GM23338 (cell line): Measurements from ENCODE around the gene SNRNP48. TPM values are rescaled to one million over a fixed set of nuclear protein-coding genes. Genes with fewer than 3 reads are reported as not detected.

Experiments used
- ATAC-seq: fragments of 200-7000 bp; cut with Tn5 transposase; 3 replicates; pipeline ENCODE4 v1.9.1; 2020
- DNase-seq: peaks from one replicate; pipeline ENCODE4 v3.0.0-alpha.2; 2015; ENCODE audit warnings: low spot score
- H2AFZ ChIP-seq: fragments of 200-600 bp; sonication (generic); 2 replicates; pipeline ENCODE4 v1.8.0; 2016; ENCODE audit warnings: antibody characterized with exemption, mild to moderate bottlenecking, moderate library complexity
- H3F3A ChIP-seq: fragments of 200-600 bp; sonication (generic); replicated peaks from 2 replicates; pipeline ENCODE4 v1.8.0; 2017; ENCODE audit warnings: antibody characterized with exemption, mixed run types, low read depth
- H3K27ac ChIP-seq: fragments of 200-600 bp; sonication (generic); 2 replicates; pipeline ENCODE4 v1.6.1; 2016; ENCODE audit warnings: low read depth
- H3K27me3 ChIP-seq: fragments of 200-600 bp; sonication (generic); 2 replicates; pipeline ENCODE4 v1.8.0; 2016; ENCODE audit warnings: mild to moderate bottlenecking, mixed run types, moderate library complexity; ENCODE audit not compliant: insufficient read depth
- H3K36me3 ChIP-seq: fragments of 200-600 bp; sonication (generic); 2 replicates; pipeline ENCODE4 v1.8.0; 2016; ENCODE audit warnings: mild to moderate bottlenecking; ENCODE audit not compliant: insufficient read depth
- H3K4me1 ChIP-seq: fragments of 200-600 bp; sonication (generic); 2 replicates; pipeline ENCODE4 v1.8.0; 2016; ENCODE audit warnings: mild to moderate bottlenecking, moderate library complexity; ENCODE audit not compliant: insufficient read depth
- H3K4me2 ChIP-seq: fragments of 200-600 bp; sonication (generic); 2 replicates; pipeline ENCODE4 v1.7.1; 2017; ENCODE audit warnings: mixed run types
- H3K4me3 ChIP-seq: fragments of 200-600 bp; sonication (generic); 2 replicates; pipeline ENCODE4 v1.6.1; 2016; ENCODE audit warnings: mixed run types
- H3K79me2 ChIP-seq: fragments of 200-600 bp; sonication (generic); replicated peaks from 2 replicates; pipeline ENCODE4 v1.8.0; 2017; ENCODE audit warnings: mild to moderate bottlenecking; ENCODE audit not compliant: insufficient read depth
- H3K9me2 ChIP-seq: fragments of 200-600 bp; sonication (generic); 2 replicates; pipeline ENCODE4 v1.8.0; 2017; ENCODE audit not compliant: insufficient read depth
- H4K20me1 ChIP-seq: fragments of 200-600 bp; sonication (generic); replicated peaks from 2 replicates; pipeline ENCODE4 v1.8.0; 2017; ENCODE audit warnings: mild to moderate bottlenecking; ENCODE audit not compliant: insufficient read depth
- H3K27ac Mint-ChIP-seq: 2 replicates; pipeline ENCODE4 v1.8.0; 2020; ENCODE audit warnings: inconsistent platforms, mild to moderate bottlenecking, moderate library complexity, mixed read lengths
- H3K27me3 Mint-ChIP-seq: 3 replicates; pipeline ENCODE4 v1.8.0; 2022; ENCODE audit warnings: low read depth, mild to moderate bottlenecking, moderate library complexity, mixed read lengths, inconsistent platforms; ENCODE audit not compliant: insufficient read depth, poor library complexity
- H3K36me3 Mint-ChIP-seq: 3 replicates; pipeline ENCODE4 v1.8.0; 2021; ENCODE audit warnings: low read depth, mild to moderate bottlenecking, inconsistent platforms, moderate library complexity, mixed read lengths
- H3K4me1 Mint-ChIP-seq: 3 replicates; pipeline ENCODE4 v1.8.0; 2020; ENCODE audit warnings: mild to moderate bottlenecking, inconsistent platforms, mixed read lengths
- H3K4me3 Mint-ChIP-seq: 3 replicates; pipeline ENCODE4 v1.8.0; 2021; ENCODE audit warnings: moderate library complexity, mild to moderate bottlenecking, inconsistent platforms, mixed read lengths
- H3K9me3 Mint-ChIP-seq: 3 replicates; pipeline ENCODE4 v1.8.0; 2020; ENCODE audit warnings: moderate library complexity, mild to moderate bottlenecking, inconsistent platforms, mixed read lengths
- CREB1 ChIP-seq: fragments of 250-450 bp; sonication (Bioruptor Pico); IDR thresholded peaks from 2 replicates; pipeline ENCODE4 v1.5.0; 2020; ENCODE audit warnings: low read depth, mild to moderate bottlenecking, moderate library complexity
- EZH2 ChIP-seq: fragments of 200-600 bp; sonication (generic); IDR thresholded peaks from one replicate; pipeline ENCODE4 v1.8.0; 2017; ENCODE audit warnings: antibody characterized with exemption, mild to moderate bottlenecking, low read depth; ENCODE audit not compliant: unreplicated experiment
- EZH2phosphoT487 ChIP-seq: fragments of 200-600 bp; sonication (generic); IDR thresholded peaks from one replicate; pipeline ENCODE4 v1.8.1; 2018; ENCODE audit warnings: antibody characterized with exemption; ENCODE audit not compliant: unreplicated experiment
- JUNB ChIP-seq: IDR thresholded peaks from one replicate; pipeline ENCODE4 v1.6.1; 2016; ENCODE audit warnings: antibody characterized with exemption; ENCODE audit not compliant: unreplicated experiment
- POLR2AphosphoS5 ChIP-seq: IDR thresholded peaks from 2 replicates; pipeline ENCODE4 v1.6.1; 2016; ENCODE audit warnings: antibody characterized with exemption, low read depth
- STAT1 ChIP-seq: IDR thresholded peaks from one replicate; pipeline ENCODE4 v1.6.1; 2016; ENCODE audit warnings: antibody characterized with exemption; ENCODE audit not compliant: unreplicated experiment
- ZNF331 ChIP-seq: fragments of 250-450 bp; sonication (Bioruptor Pico); IDR thresholded peaks from 2 replicates; pipeline ENCODE4 v1.5.0; 2020; ENCODE audit warnings: low read depth, mild to moderate bottlenecking, moderate library complexity
- polyA plus RNA-seq: library from polyadenylated mRNA; unstranded; fragments of >200 nt; fragmentation: Nextera tagmentation; extraction: Ambion mirVana; gene quantifications from 2 replicates; pipeline ENCODE4 v1.2.1, GENCODE V29; 2016
- total RNA-seq: library from RNA; depleted of rRNA; stranded (reverse); fragments of >200 nt; shearing (Covaris generic); gene quantifications from 2 replicates; pipeline ENCODE4 v1.2.3, GENCODE V29; 2014
- TF ChIP-seq, protein P1 (sequence below): IDR thresholded peaks from 2 replicates; pipeline ENCODE4 v1.6.1; 2016; ENCODE audit warnings: antibody characterized with exemption
- TF ChIP-seq, protein P2 (sequence below), 2 experiments: fragments of 200-600 bp in 1 of 2; sonication (generic) in 1 of 2; conservative IDR thresholded peaks; 2 replicates each; pipeline versions ENCODE4 v1.5.1 to v1.6.1; 2016 to 2017; ENCODE audit warnings: antibody characterized with exemption in 2 of 2, low read depth in 2 of 2, mild to moderate bottlenecking in 2 of 2, moderate library complexity in 1 of 2
- TF ChIP-seq, protein P3 (sequence below): fragments of 250-450 bp; sonication (Bioruptor Pico); IDR thresholded peaks from 2 replicates; pipeline ENCODE4 v1.5.0; 2020; ENCODE audit warnings: mild to moderate bottlenecking, moderate library complexity
- TF ChIP-seq, protein P4 (sequence below): IDR thresholded peaks from one replicate; pipeline ENCODE4 v1.6.1; 2018; ENCODE audit warnings: antibody characterized with exemption; ENCODE audit not compliant: unreplicated experiment

The SNRNP48 gene
- total and polyA plus RNA-seq, 2 experiments from 2014 or later, result 17.2 to 23.9 TPM

DNA sequence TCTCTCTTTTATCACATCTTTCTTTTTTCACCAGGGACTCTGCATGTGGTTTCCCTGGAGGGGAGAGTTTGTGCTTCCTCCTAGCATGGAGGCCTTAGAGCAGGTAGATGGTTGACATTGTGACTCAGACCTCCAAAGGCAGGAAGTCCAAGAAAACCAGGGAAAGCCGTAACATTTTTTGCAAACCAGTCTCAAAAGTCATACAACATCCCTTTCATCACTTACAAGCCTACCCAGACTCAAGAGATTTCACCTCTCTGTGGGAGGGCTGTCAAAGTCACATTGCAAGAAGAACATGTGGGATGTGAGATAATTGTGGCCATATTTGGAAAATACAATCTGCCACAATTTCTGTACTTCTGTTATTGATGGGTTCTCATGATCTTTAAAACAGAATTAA is 46.2 kb downstream of the SNRNP48 start (continued):
- TF ChIP-seq, protein P1, sequence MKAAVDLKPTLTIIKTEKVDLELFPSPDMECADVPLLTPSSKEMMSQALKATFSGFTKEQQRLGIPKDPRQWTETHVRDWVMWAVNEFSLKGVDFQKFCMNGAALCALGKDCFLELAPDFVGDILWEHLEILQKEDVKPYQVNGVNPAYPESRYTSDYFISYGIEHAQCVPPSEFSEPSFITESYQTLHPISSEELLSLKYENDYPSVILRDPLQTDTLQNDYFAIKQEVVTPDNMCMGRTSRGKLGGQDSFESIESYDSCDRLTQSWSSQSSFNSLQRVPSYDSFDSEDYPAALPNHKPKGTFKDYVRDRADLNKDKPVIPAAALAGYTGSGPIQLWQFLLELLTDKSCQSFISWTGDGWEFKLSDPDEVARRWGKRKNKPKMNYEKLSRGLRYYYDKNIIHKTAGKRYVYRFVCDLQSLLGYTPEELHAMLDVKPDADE, result no peak
- TF ChIP-seq EZH2, result no peak
- TF ChIP-seq, protein P2, sequence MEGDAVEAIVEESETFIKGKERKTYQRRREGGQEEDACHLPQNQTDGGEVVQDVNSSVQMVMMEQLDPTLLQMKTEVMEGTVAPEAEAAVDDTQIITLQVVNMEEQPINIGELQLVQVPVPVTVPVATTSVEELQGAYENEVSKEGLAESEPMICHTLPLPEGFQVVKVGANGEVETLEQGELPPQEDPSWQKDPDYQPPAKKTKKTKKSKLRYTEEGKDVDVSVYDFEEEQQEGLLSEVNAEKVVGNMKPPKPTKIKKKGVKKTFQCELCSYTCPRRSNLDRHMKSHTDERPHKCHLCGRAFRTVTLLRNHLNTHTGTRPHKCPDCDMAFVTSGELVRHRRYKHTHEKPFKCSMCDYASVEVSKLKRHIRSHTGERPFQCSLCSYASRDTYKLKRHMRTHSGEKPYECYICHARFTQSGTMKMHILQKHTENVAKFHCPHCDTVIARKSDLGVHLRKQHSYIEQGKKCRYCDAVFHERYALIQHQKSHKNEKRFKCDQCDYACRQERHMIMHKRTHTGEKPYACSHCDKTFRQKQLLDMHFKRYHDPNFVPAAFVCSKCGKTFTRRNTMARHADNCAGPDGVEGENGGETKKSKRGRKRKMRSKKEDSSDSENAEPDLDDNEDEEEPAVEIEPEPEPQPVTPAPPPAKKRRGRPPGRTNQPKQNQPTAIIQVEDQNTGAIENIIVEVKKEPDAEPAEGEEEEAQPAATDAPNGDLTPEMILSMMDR (conservative IDR thresholded peaks at IDR 0.05; ENCODE audit: low read depth in 2 of 2), result no peak
- no peak for TF ChIP-seq STAT1

DNA sequence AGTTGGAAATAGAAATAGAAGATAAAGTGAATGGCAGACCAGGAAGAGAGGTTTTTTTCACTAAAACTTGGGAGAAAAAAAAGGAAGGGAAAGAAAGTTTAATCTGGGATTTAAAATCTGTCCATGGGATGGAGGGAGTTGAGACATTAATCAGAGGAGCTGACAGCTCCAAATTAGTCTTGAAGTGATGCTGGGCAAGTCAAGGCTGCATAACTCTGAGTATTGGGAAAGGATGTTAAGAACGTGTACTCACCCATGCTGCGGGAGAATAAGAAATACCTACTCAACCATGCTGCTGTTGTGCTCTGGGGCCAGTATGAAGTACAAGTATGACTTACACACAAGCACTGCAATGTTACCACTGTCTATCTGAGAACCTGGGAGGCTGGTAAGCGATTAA is 47.5 kb downstream of the SNRNP48 start:
- no peaks in the 10 kb centered on the region for H3K36me3 ChIP-seq
- H3K4me1 Mint-ChIP-seq, result no peaks in the 10 kb centered on the region
- H3K27me3 ChIP-seq, result no peaks in the 10 kb centered on the region
- H3K9me3 Mint-ChIP-seq, result no peaks in the 10 kb centered on the region
- no peak overlapping the region for H3K27ac ChIP-seq
- H3K4me3 Mint-ChIP-seq, result no peak overlapping the region
- H3K36me3 Mint-ChIP-seq, result no peaks in the 10 kb centered on the region
- H4K20me1 ChIP-seq, result no peaks in the 10 kb centered on the region
- no peaks in the 10 kb centered on the region for H3K4me1 ChIP-seq
- no peak overlapping the region for H3K27ac Mint-ChIP-seq
- peaks cover 2% of the 10 kb centered on the region for H3K27me3 Mint-ChIP-seq
- H3K4me2 ChIP-seq, result no peak overlapping the region
- H2AFZ ChIP-seq, result no peak overlapping the region
- H3K9me2 ChIP-seq, result no peaks in the 10 kb centered on the region
- no peak overlapping the region for H3K4me3 ChIP-seq
- H3K79me2 ChIP-seq, result no peaks in the 10 kb centered on the region
- ATAC-seq (no peak), DNase-seq (no peak)
- no peaks in the 10 kb centered on the region for H3F3A ChIP-seq
- no peak for TF ChIP-seq JUNB
- TF ChIP-seq, protein P3, sequence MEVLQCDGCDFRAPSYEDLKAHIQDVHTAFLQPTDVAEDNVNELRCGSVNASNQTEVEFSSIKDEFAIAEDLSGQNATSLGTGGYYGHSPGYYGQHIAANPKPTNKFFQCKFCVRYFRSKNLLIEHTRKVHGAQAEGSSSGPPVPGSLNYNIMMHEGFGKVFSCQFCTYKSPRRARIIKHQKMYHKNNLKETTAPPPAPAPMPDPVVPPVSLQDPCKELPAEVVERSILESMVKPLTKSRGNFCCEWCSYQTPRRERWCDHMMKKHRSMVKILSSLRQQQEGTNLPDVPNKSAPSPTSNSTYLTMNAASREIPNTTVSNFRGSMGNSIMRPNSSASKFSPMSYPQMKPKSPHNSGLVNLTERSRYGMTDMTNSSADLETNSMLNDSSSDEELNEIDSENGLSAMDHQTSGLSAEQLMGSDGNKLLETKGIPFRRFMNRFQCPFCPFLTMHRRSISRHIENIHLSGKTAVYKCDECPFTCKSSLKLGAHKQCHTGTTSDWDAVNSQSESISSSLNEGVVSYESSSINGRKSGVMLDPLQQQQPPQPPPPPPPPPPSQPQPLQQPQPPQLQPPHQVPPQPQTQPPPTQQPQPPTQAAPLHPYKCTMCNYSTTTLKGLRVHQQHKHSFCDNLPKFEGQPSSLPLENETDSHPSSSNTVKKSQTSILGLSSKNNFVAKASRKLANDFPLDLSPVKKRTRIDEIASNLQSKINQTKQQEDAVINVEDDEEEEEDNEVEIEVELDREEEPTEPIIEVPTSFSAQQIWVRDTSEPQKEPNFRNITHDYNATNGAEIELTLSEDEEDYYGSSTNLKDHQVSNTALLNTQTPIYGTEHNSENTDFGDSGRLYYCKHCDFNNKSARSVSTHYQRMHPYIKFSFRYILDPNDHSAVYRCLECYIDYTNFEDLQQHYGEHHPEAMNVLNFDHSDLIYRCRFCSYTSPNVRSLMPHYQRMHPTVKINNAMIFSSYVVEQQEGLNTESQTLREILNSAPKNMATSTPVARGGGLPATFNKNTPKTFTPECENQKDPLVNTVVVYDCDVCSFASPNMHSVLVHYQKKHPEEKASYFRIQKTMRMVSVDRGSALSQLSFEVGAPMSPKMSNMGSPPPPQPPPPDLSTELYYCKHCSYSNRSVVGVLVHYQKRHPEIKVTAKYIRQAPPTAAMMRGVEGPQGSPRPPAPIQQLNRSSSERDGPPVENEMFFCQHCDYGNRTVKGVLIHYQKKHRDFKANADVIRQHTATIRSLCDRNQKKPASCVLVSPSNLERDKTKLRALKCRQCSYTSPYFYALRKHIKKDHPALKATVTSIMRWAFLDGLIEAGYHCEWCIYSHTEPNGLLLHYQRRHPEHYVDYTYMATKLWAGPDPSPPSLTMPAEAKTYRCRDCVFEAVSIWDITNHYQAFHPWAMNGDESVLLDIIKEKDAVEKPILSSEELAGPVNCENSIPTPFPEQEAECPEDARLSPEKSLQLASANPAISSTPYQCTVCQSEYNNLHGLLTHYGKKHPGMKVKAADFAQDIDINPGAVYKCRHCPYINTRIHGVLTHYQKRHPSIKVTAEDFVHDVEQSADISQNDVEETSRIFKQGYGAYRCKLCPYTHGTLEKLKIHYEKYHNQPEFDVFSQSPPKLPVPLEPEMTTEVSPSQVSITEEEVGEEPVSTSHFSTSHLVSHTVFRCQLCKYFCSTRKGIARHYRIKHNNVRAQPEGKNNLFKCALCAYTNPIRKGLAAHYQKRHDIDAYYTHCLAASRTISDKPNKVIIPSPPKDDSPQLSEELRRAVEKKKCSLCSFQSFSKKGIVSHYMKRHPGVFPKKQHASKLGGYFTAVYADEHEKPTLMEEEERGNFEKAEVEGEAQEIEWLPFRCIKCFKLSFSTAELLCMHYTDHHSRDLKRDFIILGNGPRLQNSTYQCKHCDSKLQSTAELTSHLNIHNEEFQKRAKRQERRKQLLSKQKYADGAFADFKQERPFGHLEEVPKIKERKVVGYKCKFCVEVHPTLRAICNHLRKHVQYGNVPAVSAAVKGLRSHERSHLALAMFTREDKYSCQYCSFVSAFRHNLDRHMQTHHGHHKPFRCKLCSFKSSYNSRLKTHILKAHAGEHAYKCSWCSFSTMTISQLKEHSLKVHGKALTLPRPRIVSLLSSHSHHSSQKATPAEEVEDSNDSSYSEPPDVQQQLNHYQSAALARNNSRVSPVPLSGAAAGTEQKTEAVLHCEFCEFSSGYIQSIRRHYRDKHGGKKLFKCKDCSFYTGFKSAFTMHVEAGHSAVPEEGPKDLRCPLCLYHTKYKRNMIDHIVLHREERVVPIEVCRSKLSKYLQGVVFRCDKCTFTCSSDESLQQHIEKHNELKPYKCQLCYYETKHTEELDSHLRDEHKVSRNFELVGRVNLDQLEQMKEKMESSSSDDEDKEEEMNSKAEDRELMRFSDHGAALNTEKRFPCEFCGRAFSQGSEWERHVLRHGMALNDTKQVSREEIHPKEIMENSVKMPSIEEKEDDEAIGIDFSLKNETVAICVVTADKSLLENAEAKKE (CRISPR knock-in tag), result no peak
- TF ChIP-seq, protein P2 (conservative IDR thresholded peaks at IDR 0.05; ENCODE audit: low read depth in 2 of 2), result no peak
- TF ChIP-seq, protein P4, sequence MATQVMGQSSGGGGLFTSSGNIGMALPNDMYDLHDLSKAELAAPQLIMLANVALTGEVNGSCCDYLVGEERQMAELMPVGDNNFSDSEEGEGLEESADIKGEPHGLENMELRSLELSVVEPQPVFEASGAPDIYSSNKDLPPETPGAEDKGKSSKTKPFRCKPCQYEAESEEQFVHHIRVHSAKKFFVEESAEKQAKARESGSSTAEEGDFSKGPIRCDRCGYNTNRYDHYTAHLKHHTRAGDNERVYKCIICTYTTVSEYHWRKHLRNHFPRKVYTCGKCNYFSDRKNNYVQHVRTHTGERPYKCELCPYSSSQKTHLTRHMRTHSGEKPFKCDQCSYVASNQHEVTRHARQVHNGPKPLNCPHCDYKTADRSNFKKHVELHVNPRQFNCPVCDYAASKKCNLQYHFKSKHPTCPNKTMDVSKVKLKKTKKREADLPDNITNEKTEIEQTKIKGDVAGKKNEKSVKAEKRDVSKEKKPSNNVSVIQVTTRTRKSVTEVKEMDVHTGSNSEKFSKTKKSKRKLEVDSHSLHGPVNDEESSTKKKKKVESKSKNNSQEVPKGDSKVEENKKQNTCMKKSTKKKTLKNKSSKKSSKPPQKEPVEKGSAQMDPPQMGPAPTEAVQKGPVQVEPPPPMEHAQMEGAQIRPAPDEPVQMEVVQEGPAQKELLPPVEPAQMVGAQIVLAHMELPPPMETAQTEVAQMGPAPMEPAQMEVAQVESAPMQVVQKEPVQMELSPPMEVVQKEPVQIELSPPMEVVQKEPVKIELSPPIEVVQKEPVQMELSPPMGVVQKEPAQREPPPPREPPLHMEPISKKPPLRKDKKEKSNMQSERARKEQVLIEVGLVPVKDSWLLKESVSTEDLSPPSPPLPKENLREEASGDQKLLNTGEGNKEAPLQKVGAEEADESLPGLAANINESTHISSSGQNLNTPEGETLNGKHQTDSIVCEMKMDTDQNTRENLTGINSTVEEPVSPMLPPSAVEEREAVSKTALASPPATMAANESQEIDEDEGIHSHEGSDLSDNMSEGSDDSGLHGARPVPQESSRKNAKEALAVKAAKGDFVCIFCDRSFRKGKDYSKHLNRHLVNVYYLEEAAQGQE, result no peak
- no peak for TF ChIP-seq ZNF331 (CRISPR knock-in tag)
- no peak for TF ChIP-seq CREB1 (CRISPR knock-in tag)
- TF ChIP-seq POLR2AphosphoS5, result no peak
- no peak for TF ChIP-seq EZH2phosphoT487
